ENCODE data around the gene NOTCH2.
A peak's percentile ranks its signal among the peaks of the same experiment; 100 is the strongest.

NOTCH2 gene

GRCh38 chr1:119975006-119975405 is 94.5 kb downstream of the NOTCH2 start:
- H3K4me2 ChIP-seq (ENCODE audit: low read depth, low read length) = no peak overlapping the region
- TF ChIP-seq CTCF (IDR thresholded peaks at IDR 0.05; ENCODE audit: low read length) (no peak), EZH2 (optimal IDR thresholded peaks at IDR 0.05; ENCODE audit: low read depth, low read length) (no peak), EZH2phosphoT487 (IDR thresholded peaks at IDR 0.05; ENCODE audit: low read length) (no peak)
- H3K4me1 ChIP-seq (ENCODE audit: low read length) = peaks cover 10% of the 10 kb centered on the region
- no peak overlapping the region for H3K27ac ChIP-seq (ENCODE audit: low read length)
- no peaks in the 10 kb centered on the region for H3K79me2 ChIP-seq (ENCODE audit: low read length)
- no peak overlapping the region for H2AFZ ChIP-seq (ENCODE audit: low read length)
- no peaks in the 10 kb centered on the region for H3K27me3 ChIP-seq (replicated peaks; ENCODE audit: insufficient read depth, low read length)
- no peaks in the 10 kb centered on the region for H3K9me2 ChIP-seq (replicated peaks; ENCODE audit: insufficient read depth, low read length)
- H4K20me1 ChIP-seq (ENCODE audit: insufficient read depth, low read length) = no peaks in the 10 kb centered on the region
- no peak overlapping the region for H3K4me3 ChIP-seq (ENCODE audit: low read length)
- no peak overlapping the region for H3K9ac ChIP-seq (ENCODE audit: low read length)
- H3F3A ChIP-seq (ENCODE audit: insufficient read depth, low read length) = peaks cover 4% of the 10 kb centered on the region; the same call in 1 of the 2 replicates
- H3K36me3 ChIP-seq (replicated peaks; ENCODE audit: insufficient read depth, low read length) = no peaks in the 10 kb centered on the region
- DNase-seq = no peak
- H3K9me3 ChIP-seq (replicated peaks; ENCODE audit: insufficient read depth, low read length) = no peaks in the 10 kb centered on the region

- Histone ChIP-seq H3K4me1 (ENCODE audit: low read length) (peaks cover 10% of the 10 kb centered on the region), H3K36me3 (replicated peaks; ENCODE audit: insufficient read depth, low read length) (no peaks in the 10 kb centered on the region), H3K4me2 (ENCODE audit: low read depth, low read length) (no peak overlapping the region), H3K27ac (ENCODE audit: low read length) (no peak overlapping the region), H3K9me2 (replicated peaks; ENCODE audit: insufficient read depth, low read length) (no peaks in the 10 kb centered on the region), H3K9me3 (replicated peaks; ENCODE audit: insufficient read depth, low read length) (no peaks in the 10 kb centered on the region), H3K79me2 (ENCODE audit: low read length) (no peaks in the 10 kb centered on the region), H3K9ac (ENCODE audit: low read length) (no peak overlapping the region), H4K20me1 (ENCODE audit: insufficient read depth, low read length) (no peaks in the 10 kb centered on the region), H3F3A (ENCODE audit: insufficient read depth, low read length) (peaks cover 4% of the 10 kb centered on the region; the same call in 1 of the 2 replicates), H3K4me3 (ENCODE audit: low read length) (no peak overlapping the region), H2AFZ (ENCODE audit: low read length) (no peak overlapping the region), H3K27me3 (replicated peaks; ENCODE audit: insufficient read depth, low read length) (no peaks in the 10 kb centered on the region)
- TF ChIP-seq EZH2phosphoT487 (IDR thresholded peaks at IDR 0.05; ENCODE audit: low read length) = no peak
- TF ChIP-seq EZH2 (optimal IDR thresholded peaks at IDR 0.05; ENCODE audit: low read depth, low read length) = no peak
- no peak for TF ChIP-seq CTCF (IDR thresholded peaks at IDR 0.05; ENCODE audit: low read length)
- DNase-seq = no peak
Observed at GRCh38 chr1:119974013-119974412, 95.4 kb downstream of the NOTCH2 start.

- H3K27ac ChIP-seq (ENCODE audit: low read length) = no peak overlapping the region
- H3K4me1 ChIP-seq (ENCODE audit: low read length) = peaks cover 10% of the 10 kb centered on the region
- TF ChIP-seq EZH2phosphoT487 (IDR thresholded peaks at IDR 0.05; ENCODE audit: low read length) = no peak
- no peak for TF ChIP-seq EZH2 (optimal IDR thresholded peaks at IDR 0.05; ENCODE audit: low read depth, low read length)
- TF ChIP-seq CTCF (IDR thresholded peaks at IDR 0.05; ENCODE audit: low read length) = no peak
- no peaks in the 10 kb centered on the region for H3K9me3 ChIP-seq (replicated peaks; ENCODE audit: insufficient read depth, low read length)
- peak; percentile 26 for DNase-seq
- H4K20me1 ChIP-seq (ENCODE audit: insufficient read depth, low read length) = no peaks in the 10 kb centered on the region
- no peaks in the 10 kb centered on the region for H3K79me2 ChIP-seq (ENCODE audit: low read length)
- H3K27me3 ChIP-seq (replicated peaks; ENCODE audit: insufficient read depth, low read length) = no peaks in the 10 kb centered on the region
- H3K9ac ChIP-seq (ENCODE audit: low read length) = no peak overlapping the region
- no peaks in the 10 kb centered on the region for H3K36me3 ChIP-seq (replicated peaks; ENCODE audit: insufficient read depth, low read length)
- H3K9me2 ChIP-seq (replicated peaks; ENCODE audit: insufficient read depth, low read length) = no peaks in the 10 kb centered on the region
- H3F3A ChIP-seq (ENCODE audit: insufficient read depth, low read length) = peaks cover 4% of the 10 kb centered on the region; the same call in 1 of the 2 replicates
- H3K4me2 ChIP-seq (ENCODE audit: low read depth, low read length) = no peak overlapping the region
- H3K4me3 ChIP-seq (ENCODE audit: low read length) = no peak overlapping the region
- H2AFZ ChIP-seq (ENCODE audit: low read length) = no peak overlapping the region
Observed at GRCh38 chr1:119971710-119972570, 97.5 kb downstream of the NOTCH2 start.
